HG02798 (cell line): ENCODE data around the gene PWWP2A.
"Not testable (repeated sequence)": the region's sequence is repeated elsewhere in the genome, so short reads cannot be mapped to it uniquely, and the experiment has no call there.

Experiments
- ATAC-seq: cut with Tn5 transposase; IDR thresholded peaks from one replicate; pipeline ENCODE4 v1.9.1; 2021; ENCODE audit warnings: mild to moderate bottlenecking; ENCODE audit not compliant: unreplicated experiment, poor library complexity

The PWWP2A gene, protein sequence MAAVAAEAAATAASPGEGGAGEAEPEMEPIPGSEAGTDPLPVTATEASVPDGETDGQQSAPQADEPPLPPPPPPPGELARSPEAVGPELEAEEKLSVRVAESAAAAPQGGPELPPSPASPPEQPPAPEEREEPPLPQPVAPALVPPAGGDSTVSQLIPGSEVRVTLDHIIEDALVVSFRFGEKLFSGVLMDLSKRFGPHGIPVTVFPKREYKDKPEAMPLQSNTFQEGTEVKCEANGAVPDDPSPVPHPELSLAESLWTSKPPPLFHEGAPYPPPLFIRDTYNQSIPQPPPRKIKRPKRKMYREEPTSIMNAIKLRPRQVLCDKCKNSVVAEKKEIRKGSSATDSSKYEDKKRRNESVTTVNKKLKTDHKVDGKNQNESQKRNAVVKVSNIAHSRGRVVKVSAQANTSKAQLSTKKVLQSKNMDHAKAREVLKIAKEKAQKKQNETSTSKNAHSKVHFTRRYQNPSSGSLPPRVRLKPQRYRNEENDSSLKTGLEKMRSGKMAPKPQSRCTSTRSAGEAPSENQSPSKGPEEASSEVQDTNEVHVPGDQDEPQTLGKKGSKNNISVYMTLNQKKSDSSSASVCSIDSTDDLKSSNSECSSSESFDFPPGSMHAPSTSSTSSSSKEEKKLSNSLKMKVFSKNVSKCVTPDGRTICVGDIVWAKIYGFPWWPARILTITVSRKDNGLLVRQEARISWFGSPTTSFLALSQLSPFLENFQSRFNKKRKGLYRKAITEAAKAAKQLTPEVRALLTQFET

DNA sequence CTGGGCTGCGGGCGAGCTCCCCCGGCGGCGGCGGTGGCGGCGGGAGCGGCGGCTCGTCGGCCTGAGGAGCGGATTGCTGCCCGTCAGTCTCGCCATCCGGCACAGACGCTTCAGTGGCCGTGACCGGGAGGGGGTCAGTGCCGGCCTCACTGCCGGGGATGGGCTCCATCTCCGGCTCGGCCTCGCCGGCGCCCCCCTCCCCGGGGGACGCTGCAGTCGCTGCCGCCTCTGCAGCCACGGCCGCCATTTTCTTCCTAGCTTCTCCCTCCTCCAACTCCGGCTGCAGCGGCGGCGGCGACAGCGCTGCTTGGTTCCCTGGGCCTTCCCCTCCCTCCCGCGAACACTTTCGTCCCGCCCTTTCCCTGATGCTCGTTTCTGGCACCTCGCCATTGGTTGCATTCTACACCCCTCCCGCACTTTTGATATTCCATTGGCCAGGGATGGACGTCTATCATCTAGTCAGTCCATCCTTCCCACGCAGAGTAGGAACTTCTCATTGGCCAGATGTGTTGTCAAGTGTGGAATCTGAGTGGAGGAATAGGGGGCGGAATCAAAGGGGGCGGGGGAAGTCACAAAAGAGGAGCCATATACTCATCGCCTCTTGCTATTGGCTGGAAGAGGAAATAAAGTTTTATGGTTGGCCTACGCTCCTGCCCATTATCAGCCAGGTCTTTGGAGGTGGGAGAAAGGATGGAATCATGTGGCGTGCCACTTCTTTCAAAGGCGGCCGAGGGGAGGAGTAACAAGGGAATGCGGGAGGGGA lies at the start of gene PWWP2A:
Gene PWWP2A (minus strand): TSS at position 309 of the 763 bp plus-strand sequence. CDS start 62 bp downstream, at position 247.
- peak; percentile 89 for ATAC-seq

GRCh38 chr5:160167624-160168165 lies 48.4 kb upstream of the PWWP2A start:
- no peak for ATAC-seq

DNA sequence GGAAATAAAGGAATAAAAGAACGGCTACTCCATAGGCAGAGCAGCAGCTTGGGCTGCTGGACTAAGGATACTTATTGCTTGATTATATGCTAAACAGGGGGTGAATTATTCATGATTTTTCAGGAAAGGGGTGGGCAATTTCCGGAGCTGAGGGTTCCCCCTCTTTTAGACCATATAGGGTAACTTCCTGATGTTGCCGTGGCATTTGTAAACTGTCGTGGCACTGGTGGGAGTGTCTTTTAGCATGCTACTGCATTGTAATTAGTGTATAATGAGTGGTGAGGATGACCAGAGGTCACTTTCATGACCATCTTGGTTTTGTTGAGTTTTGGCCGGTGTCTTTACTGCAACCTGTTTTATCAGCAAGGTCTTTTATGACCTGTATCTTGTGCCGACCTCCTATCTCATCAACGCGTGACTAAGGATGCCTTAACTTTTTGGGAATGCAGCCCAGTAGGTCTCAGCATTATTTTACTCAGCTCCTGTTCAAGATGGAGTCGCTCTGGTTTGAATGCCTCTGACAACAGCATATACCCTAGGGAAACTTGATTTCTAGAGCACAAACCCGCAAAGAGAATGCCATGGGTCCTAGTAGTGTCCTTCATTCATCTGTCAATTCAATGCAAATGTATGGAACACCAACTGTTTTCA lies 47.8 kb upstream of the PWWP2A start:
- ATAC-seq: no peak

DNA sequence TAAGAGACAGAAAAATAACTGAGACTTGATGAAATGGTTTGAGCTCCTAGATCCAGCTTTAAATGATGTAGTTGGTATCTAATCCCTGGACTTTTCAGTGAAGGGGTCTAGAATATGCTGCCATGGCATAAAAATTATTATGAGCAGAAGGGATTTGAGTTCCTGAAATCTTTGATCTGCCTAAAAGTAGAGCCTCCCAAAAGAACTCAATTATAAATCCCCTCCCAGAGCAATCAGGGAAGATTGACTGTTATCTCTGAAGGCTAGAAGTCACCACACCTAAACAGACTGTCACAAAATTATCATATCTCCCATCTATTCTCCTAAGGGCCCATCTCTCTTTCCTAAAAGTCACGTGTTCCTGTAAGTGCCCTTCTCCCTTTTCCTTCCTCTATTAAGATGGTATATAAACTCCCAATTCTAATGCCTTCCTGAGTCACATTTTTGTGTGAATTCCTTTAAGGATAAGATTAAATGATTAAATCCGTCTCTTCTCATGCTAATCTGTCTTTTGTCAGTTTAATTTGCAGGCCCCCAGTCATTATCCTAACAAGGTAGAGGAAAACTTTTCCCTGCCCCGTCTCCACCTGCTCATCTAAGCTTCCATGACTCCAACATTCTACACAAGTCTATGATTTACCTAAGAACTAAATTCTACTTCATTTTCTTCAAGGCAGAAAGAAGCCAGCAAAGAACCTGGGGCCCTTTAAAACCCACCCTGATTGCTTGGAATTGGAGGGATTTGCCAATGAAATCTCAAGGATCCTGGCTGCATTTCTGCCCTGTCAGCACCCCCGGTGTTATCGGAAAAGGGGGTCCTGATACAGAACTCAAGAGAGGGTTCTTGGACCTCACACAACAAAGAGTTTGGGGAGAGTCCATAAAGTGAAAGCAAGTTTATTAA lies 47.1 kb upstream of the PWWP2A start:
- ATAC-seq: no peak

DNA sequence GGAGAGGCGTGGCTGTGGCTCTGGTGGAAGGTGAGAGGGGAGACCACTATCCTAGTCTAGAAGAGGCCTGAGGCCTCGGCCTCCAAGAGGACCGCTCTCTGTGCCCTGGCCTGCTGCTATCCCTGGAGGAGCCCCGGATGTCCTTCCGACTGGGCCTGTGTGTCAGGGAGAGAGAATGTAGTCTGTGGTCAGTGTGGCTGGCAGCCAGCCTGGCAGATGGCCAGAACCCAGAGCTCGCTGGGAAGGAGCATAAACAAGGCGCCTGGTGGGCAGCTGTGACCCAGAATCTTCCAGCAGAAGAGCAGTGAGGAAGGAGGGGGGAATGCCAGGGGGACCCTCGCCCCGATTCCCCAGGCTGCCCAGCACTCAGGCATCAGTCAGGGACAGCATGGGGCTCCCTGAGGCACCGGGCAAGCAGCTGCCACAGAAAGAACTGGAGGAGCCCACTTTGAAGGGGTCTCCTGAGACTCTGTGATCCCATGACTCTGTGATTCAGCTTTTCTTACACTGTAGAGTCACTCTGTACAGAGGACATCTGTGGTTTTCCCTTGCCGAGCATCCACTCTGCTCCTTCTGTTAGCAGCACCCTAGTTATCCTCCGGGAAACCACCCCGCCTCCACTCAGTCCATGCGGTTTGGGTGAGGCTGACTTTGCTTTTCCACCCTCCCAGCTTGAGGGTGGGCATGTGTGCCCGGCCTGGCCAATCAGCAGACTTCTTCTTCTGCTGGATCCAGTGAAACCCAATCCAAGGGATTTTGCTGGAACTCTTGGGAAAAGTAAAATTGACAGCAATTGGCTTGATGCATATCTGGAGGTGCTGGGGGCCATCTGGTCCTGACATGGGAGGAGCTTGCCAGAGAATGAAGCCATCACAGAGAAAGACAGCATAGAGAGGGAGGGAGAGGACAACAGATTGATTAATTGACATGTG lies 46.2 kb upstream of the PWWP2A start:
- ATAC-seq: no peak

DNA sequence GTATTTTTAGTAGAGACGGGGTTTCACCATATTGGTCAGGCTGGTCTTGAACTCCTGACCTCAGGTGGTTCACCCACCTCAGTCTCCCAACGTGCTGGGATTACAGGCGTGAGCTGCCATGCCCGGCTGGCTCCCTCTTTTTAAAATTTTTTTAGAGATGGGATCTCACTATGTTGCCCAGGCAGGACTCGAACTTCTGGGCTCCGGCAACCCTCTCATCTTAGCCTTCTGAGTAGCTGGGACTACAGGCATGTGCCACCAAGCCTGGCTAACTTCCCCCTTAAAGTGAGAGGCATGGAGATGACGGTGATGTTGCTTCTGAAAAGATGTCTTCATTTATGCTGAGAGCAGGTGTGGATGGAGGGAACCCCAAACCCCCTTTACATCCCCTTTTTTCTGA lies 43.7 kb upstream of the PWWP2A start:
- ATAC-seq: no peak

GRCh38 chr5:160161626-160162025 lies 42.4 kb upstream of the PWWP2A start:
- no peak for ATAC-seq

DNA sequence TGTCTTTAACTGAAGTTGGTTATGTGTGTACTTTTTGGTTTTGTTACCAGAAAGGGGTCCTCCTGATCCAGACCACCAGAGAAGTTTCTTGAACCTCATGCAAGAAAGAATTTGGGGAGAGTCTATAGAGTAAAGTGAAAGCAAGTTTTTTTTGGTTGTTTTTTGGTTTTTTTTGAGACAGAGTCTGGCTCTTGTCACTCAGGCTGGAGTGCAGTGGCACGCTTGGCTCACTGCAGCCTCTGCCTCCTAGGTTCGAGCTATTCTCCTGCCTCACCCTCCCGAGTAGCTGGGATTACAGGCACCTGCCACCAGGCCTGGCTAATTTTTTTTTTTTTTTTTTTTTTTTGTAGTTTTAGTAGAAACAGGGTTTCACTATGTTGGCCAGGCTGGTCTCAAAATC lies 41.6 kb upstream of the PWWP2A start:
- not testable (repeated sequence) for ATAC-seq

- peak; percentile 86 for ATAC-seq
These were observed 40.9 kb upstream of the PWWP2A start for GRCh38 chr5:160159991-160160792.

- ATAC-seq: no peak
These were observed 38.8 kb upstream of the PWWP2A start for GRCh38 chr5:160158087-160158486.

GRCh38 chr5:160155017-160155750 lies 35.9 kb upstream of the PWWP2A start:
- no peak for ATAC-seq

DNA sequence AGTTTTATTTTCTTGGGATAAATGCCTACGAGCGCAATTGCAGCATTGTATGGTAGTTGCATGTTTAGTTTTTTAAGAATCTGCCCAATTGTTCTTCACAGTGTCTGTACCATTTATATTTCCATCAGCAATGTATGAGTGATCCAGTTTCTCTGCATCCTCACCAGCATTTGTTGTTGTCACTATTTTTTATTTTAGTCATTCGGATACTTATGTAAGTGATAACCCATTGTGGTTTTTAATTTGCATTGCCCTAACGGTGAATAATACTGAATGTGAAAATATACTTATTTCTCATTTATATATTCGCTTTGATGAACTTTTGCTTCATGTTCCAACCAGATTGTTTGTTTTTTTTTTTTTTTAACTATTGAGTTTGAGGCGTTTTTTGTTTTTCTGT lies 33.7 kb upstream of the PWWP2A start:
- ATAC-seq: no peak

DNA sequence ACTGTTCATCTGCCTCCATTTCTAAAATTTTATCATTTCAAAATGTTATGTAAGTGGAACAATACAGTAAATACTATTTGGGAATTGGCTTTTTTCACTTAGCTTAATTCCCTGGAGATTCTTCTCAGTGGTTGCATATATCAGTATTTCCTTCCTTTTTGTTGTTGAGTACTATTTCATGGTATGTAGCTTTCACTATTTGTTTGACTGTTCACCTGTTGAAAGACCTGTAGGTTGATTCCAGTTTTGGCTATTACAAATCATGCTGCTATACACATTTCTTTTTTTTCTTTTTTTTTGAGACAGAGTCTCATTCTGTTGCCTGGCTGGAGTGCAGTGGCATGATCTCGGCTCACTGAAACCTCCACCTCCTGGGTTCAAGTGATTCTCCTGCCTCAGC lies 33.0 kb upstream of the PWWP2A start:
- peak; percentile 58 for ATAC-seq

DNA sequence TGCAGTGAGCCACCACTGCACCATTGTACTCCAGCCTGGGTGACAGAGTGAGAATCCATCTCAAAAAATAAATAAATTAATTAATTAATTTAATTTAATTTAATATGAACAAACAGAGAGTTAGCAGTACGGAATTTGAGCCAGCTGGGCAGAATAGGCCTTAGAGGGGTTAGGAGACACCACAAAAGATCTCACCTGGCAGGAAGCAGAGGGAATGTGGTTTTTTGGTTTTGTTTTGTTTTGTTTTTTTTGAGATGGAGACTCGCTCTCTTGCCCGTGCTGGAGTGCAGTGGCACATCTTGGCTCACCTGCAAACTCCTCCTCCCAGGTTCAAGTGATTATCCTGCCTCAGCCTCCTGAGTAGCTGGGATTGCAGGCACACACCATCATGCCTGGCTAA lies 31.8 kb upstream of the PWWP2A start:
- ATAC-seq: no peak

DNA sequence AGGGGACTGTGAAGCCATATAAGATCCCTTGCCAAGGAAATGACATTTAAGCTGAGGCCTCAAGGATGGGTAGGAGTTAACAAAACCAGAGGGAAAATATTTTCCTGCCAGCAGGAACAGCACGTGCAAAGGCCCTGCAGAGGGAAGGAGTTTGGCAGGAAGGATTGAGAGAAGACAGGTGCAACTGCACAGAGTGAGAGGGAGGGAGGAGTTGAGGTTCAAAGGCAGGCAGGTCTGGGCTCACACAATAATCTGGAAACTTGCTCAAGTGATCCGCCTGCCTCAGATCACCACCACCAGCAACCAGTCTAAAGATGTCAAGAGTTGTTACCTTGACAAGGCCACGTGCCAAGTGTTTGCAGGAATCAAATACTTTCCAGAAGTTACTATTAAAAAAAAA lies 31.1 kb upstream of the PWWP2A start:
- no peak for ATAC-seq

GRCh38 chr5:160144436-160144835 lies 25.2 kb upstream of the PWWP2A start:
- ATAC-seq: not testable (repeated sequence)

GRCh38 chr5:160134332-160134731 lies 15.1 kb upstream of the PWWP2A start:
- no peak for ATAC-seq
